Myocyte (in vitro differentiated cells): ENCODE measurements around the gene FAM107B. TPM values are rescaled to one million over a fixed set of nuclear protein-coding genes. Genes with fewer than 3 reads are reported as not detected.

Source experiments
- DNase-seq: peaks from one replicate; pipeline ENCODE4 v3.0.0-alpha.2; 2012; ENCODE audit warnings: low read depth
- total RNA-seq: library from RNA; depleted of rRNA; stranded (reverse); fragments of >200 nt; gene quantifications from 2 replicates; pipeline ENCODE4 v1.2.3, GENCODE V29; 2014

Gene FAM107B
- total RNA-seq, 1 donor from 2014 or later = 11.8 TPM

- no peak for DNase-seq
These were observed 298.7 kb downstream of the FAM107B start for GRCh38 chr10:14476006-14476405.

- DNase-seq = peak; percentile 47
These were observed 300.0 kb downstream of the FAM107B start for GRCh38 chr10:14474656-14475055.

GRCh38 chr10:14470920-14471319 lies 303.8 kb downstream of the FAM107B start:
- no peak for DNase-seq

- no peak for DNase-seq
These were observed 306.0 kb downstream of the FAM107B start for GRCh38 chr10:14468726-14469125.

Other genes starting within 250 kb of the FAM107B start
- gene CDNF, start 63.1 kb upstream of the FAM107B start, total RNA-seq = 0.88 and 2.9 TPM in 2 replicates
- gene HSPA14, start 63.4 kb upstream of the FAM107B start, total RNA-seq = 20.8 and 23.7 TPM in 2 replicates
- 15.2 and 15.9 TPM in 2 replicates for gene MSANTD7, start 63.4 kb upstream of the FAM107B start, total RNA-seq
- 8.8 and 10.3 TPM in 2 replicates for gene SUV39H2, start 104.0 kb upstream of the FAM107B start, total RNA-seq
- gene DCLRE1C, start 179.2 kb upstream of the FAM107B start, total RNA-seq = 6.8 and 7.0 TPM in 2 replicates
- not detected in 2 replicates for gene MEIG1, start 184.5 kb upstream of the FAM107B start, total RNA-seq